K562 (cell line): ENCODE data around the gene NOL4L. TPM values are rescaled to one million over a fixed set of nuclear protein-coding genes. Genes with fewer than 3 reads are reported as not detected.

Source experiments
- SMARCC2 ChIP-seq: fragments of 450-650 bp; IDR thresholded peaks from 2 replicates; pipeline ENCODE4 v1.6.1; 2017; ENCODE audit warnings: antibody characterized with exemption, moderate library complexity, mild to moderate bottlenecking, low read depth
- polyA plus RNA-seq, 8 experiments: library from polyadenylated mRNA; depleted of rRNA in 4 of 8; stranded (reverse) in 5 of 8; unstranded in 3 of 8; fragments of >200 nt; fragmentation: Nextera tagmentation in 2 of 8; fragmentation: Illumina TruSeq in 1 of 8; extraction: Ambion mirVana in 2 of 8; extraction: Trizol in 1 of 8; gene quantifications; 2 replicates each; pipeline versions ENCODE4 v1.2.1 to v1.2.3, GENCODE V29; 2011 to 2014; ENCODE audit warnings: inconsistent platforms in 1 of 8, missing spikeins in 1 of 8
- total RNA-seq, 7 experiments: library from RNA; depleted of rRNA in 6 of 7; stranded (reverse); fragments of >200 nt in 6 of 7; fragmentation: Illumina TruSeq in 2 of 7; extraction: Trizol in 2 of 7; gene quantifications; 2 replicates each; pipeline versions ENCODE4 v1.2.1 to v1.2.3, GENCODE V29; 2011 to 2021; ENCODE audit warnings: low replicate concordance in 1 of 7

The NOL4L gene
- total and polyA plus RNA-seq, 9 of the 15 experiments (the other 6 are each of a cell fraction or from before 2014, with no cell fraction given): 5.1 to 36.2 (median 13.6) TPM

DNA sequence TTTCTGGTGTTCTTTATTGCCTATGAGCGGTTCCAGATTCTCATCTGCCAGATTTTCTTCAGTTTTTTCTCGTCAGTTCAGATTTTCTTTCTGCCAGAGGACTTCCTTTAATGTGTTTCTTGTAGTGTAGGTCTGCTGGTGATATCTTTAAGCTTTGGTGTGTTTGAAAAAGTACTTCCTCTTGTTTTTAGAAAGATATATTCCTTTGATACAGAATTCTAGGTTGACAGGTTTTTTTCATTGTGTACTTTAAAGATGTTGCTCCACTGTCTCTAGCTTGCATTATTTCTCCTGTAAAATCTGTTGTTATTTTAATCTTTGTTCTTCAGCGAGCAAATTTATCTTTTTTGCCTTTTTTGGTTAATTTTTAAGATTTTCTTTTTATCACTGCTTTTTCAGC, 190.1 kb downstream of the NOL4L start (continued):
- TF ChIP-seq SMARCC2: no peak
- TF ChIP-seq, all 486 proteins: peak for 0

Other genes starting within 250 kb of the NOL4L start
- 20.5 and 25.7 TPM in 2 replicates for gene ASXL1, start 227.0 kb downstream of the NOL4L start, total RNA-seq (2014; rRNA removed)
- gene ASXL1, start 227.0 kb downstream of the NOL4L start, total RNA-seq (2014; rRNA removed; fragmentation: Illumina TruSeq; extraction: Trizol): 32.3 and 36.0 TPM in 2 replicates
- gene ASXL1, start 227.0 kb downstream of the NOL4L start, total RNA-seq (2015; rRNA removed; fragmentation: Illumina TruSeq; extraction: Trizol): 25.7 and 27.7 TPM in 2 replicates
- gene ASXL1, start 227.0 kb downstream of the NOL4L start, total RNA-seq (2021): 63.5 and 65.3 TPM in 2 replicates
- 48.7 and 56.4 TPM in 2 replicates for gene ASXL1, start 227.0 kb downstream of the NOL4L start, polyA plus RNA-seq (2011; rRNA removed)
- gene ASXL1, start 227.0 kb downstream of the NOL4L start, polyA plus RNA-seq (2014; fragmentation: Illumina TruSeq; extraction: Trizol): 45.1 and 48.7 TPM in 2 replicates
- 1 to 10 TPM; 6.5 to 8.4 TPM for gene ASXL1, start 227.0 kb downstream of the NOL4L start, polyA plus RNA-seq (2014; fragmentation: Nextera tagmentation; extraction: Ambion mirVana)
- gene ASXL1, start 227.0 kb downstream of the NOL4L start, polyA plus RNA-seq (2014; rRNA removed): 38.6 and 44.3 TPM in 2 replicates
- 0.68 and 0.78 TPM in 2 replicates for gene C20orf203, start 88.6 kb upstream of the NOL4L start, total RNA-seq (2014; rRNA removed)
- 0.48 and 0.62 TPM in 2 replicates for gene C20orf203, start 88.6 kb upstream of the NOL4L start, total RNA-seq (2014; rRNA removed; fragmentation: Illumina TruSeq; extraction: Trizol)
- 0.57 and 0.58 TPM in 2 replicates for gene C20orf203, start 88.6 kb upstream of the NOL4L start, total RNA-seq (2015; rRNA removed; fragmentation: Illumina TruSeq; extraction: Trizol)
- gene C20orf203, start 88.6 kb upstream of the NOL4L start, total RNA-seq (2021): 2.0 and 2.4 TPM in 2 replicates
- 0.52 and 1.5 TPM in 2 replicates for gene C20orf203, start 88.6 kb upstream of the NOL4L start, polyA plus RNA-seq (2011; rRNA removed)
- gene C20orf203, start 88.6 kb upstream of the NOL4L start, polyA plus RNA-seq (2014; fragmentation: Illumina TruSeq; extraction: Trizol): 0.58 and 0.68 TPM in 2 replicates
- gene C20orf203, start 88.6 kb upstream of the NOL4L start, polyA plus RNA-seq (2014; fragmentation: Nextera tagmentation; extraction: Ambion mirVana): under 1 TPM; 0.56 to 0.69 TPM
- gene C20orf203, start 88.6 kb upstream of the NOL4L start, polyA plus RNA-seq (2014; rRNA removed): 2.0 and 2.3 TPM in 2 replicates
- 24.5 and 27.4 TPM in 2 replicates for gene COMMD7, start 158.1 kb upstream of the NOL4L start, total RNA-seq (2014; rRNA removed)
- 33.3 and 34.7 TPM in 2 replicates for gene COMMD7, start 158.1 kb upstream of the NOL4L start, total RNA-seq (2014; rRNA removed; fragmentation: Illumina TruSeq; extraction: Trizol)
- 33.1 and 34.4 TPM in 2 replicates for gene COMMD7, start 158.1 kb upstream of the NOL4L start, total RNA-seq (2015; rRNA removed; fragmentation: Illumina TruSeq; extraction: Trizol)
- 39.8 and 41.5 TPM in 2 replicates for gene COMMD7, start 158.1 kb upstream of the NOL4L start, total RNA-seq (2021)
- gene COMMD7, start 158.1 kb upstream of the NOL4L start, polyA plus RNA-seq (2011; rRNA removed): 62.8 and 71.5 TPM in 2 replicates
- gene COMMD7, start 158.1 kb upstream of the NOL4L start, polyA plus RNA-seq (2014; fragmentation: Illumina TruSeq; extraction: Trizol): 58.2 and 69.1 TPM in 2 replicates
- gene COMMD7, start 158.1 kb upstream of the NOL4L start, polyA plus RNA-seq (2014; fragmentation: Nextera tagmentation; extraction: Ambion mirVana): 10 to 100 TPM; 11.9 to 17.0 TPM
- 44.5 and 49.7 TPM in 2 replicates for gene COMMD7, start 158.1 kb upstream of the NOL4L start, polyA plus RNA-seq (2014; rRNA removed)
- 49.1 and 53.9 TPM in 2 replicates for gene DNMT3B, start 177.1 kb upstream of the NOL4L start, total RNA-seq (2014; rRNA removed)
- gene DNMT3B, start 177.1 kb upstream of the NOL4L start, total RNA-seq (2014; rRNA removed; fragmentation: Illumina TruSeq; extraction: Trizol): 37.2 and 37.5 TPM in 2 replicates
- 34.4 and 35.3 TPM in 2 replicates for gene DNMT3B, start 177.1 kb upstream of the NOL4L start, total RNA-seq (2015; rRNA removed; fragmentation: Illumina TruSeq; extraction: Trizol)
- 69.5 and 74.8 TPM in 2 replicates for gene DNMT3B, start 177.1 kb upstream of the NOL4L start, total RNA-seq (2021)
- gene DNMT3B, start 177.1 kb upstream of the NOL4L start, polyA plus RNA-seq (2011; rRNA removed): 41.7 and 60.2 TPM in 2 replicates
- 61.3 and 64.6 TPM in 2 replicates for gene DNMT3B, start 177.1 kb upstream of the NOL4L start, polyA plus RNA-seq (2014; fragmentation: Illumina TruSeq; extraction: Trizol)
- gene DNMT3B, start 177.1 kb upstream of the NOL4L start, polyA plus RNA-seq (2014; fragmentation: Nextera tagmentation; extraction: Ambion mirVana): 10 to 100 TPM in 1 of 2 experiments, 1 to 10 TPM in 1; 9.3 to 11.5 TPM
- gene DNMT3B, start 177.1 kb upstream of the NOL4L start, polyA plus RNA-seq (2014; rRNA removed): 55.5 and 57.3 TPM in 2 replicates
- gene MAPRE1, start 234.6 kb upstream of the NOL4L start, total RNA-seq (2014; rRNA removed): 94.4 and 103 TPM in 2 replicates
- gene MAPRE1, start 234.6 kb upstream of the NOL4L start, total RNA-seq (2014; rRNA removed; fragmentation: Illumina TruSeq; extraction: Trizol): 112 and 120 TPM in 2 replicates
- gene MAPRE1, start 234.6 kb upstream of the NOL4L start, total RNA-seq (2015; rRNA removed; fragmentation: Illumina TruSeq; extraction: Trizol): 93.4 and 95.0 TPM in 2 replicates
- 136 and 145 TPM in 2 replicates for gene MAPRE1, start 234.6 kb upstream of the NOL4L start, total RNA-seq (2021)
- 90.6 and 132 TPM in 2 replicates for gene MAPRE1, start 234.6 kb upstream of the NOL4L start, polyA plus RNA-seq (2011; rRNA removed)
- gene MAPRE1, start 234.6 kb upstream of the NOL4L start, polyA plus RNA-seq (2014; fragmentation: Illumina TruSeq; extraction: Trizol): 141 and 159 TPM in 2 replicates
- gene MAPRE1, start 234.6 kb upstream of the NOL4L start, polyA plus RNA-seq (2014; fragmentation: Nextera tagmentation; extraction: Ambion mirVana): 100 to 1,000 TPM; 159 to 203 TPM
- 137 and 141 TPM in 2 replicates for gene MAPRE1, start 234.6 kb upstream of the NOL4L start, polyA plus RNA-seq (2014; rRNA removed)